Measurements from ENCODE around the gene STXBP1.

The STXBP1 gene

DNA sequence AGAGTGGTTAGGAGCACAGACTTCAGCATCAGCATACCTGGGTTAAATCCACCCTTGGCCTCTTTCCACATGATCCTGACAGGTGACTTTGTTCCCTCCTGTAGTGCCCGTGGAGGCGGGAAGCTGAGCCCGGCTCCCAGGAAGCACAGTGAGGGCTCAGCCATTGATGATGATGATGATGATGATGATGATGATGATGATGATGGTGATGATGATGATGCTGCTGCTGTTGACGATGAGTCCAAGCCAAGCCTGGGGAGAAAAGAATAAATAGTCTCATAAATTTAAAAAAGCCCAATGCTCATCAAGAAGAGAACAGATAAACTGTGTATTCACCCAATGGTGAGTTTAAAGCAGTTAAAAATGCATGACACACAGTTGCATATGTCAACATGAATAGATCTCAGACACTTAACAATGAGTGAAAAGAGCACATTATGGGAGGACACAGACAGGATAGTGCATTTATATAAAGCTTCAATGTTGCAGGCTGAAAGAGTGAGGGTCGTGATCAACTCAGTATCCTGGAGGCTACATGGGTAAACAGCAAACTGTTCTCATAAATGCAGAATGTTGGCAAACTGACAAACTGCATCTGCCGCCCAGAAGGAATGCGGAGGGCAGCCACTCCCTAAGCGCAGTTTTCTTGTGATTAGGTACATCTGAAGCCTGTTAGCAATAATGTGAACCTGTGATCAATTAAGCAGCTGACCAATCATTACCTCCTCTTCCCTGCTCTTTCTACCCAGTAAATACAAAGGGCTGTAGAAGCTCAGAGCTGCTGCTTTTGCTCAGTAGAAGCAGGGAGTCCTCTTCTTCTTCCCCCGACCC is 83.0 kb downstream of the STXBP1 start:
- no peak for DNase-seq

DNA sequence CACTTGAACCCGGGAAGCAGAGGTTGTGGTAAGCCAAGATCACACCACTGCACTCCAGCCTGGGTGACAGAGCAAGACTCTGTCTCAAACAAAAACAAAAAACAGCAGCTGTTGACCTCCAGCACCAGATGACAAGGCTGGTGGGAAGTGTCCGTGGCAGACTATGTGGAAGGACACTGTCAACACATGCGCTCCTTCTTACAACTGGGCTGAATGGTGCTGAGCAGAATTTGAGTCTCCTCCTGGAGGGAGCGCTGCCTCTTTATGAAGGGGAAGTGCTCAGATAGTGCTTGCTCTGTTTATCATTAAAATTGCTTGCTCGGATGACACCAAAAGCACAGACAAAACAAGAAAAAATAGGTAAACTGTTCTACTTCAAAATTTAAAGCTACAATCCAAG is 85.5 kb downstream of the STXBP1 start:
- no peak for DNase-seq

DNA sequence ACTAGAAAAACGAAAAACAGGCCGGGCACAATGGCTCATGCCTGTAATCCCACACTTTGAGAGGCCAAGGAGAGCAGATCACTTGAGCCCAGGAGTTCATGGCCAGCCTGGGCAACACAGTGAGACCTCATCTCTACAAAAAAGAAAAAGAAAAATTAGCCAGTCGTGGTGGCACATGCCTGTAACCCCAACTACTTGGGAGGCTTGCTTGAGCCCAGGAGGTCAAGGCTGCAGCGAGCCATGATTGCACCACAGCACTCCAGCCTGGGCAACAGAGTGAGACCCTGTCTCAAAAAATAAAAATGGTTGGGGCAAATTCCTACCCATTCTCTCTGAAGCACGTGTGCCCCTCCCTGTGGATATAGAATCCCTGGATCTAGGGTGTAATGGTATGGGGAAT is 86.3 kb downstream of the STXBP1 start:
- DNase-seq, result no peak

DNA sequence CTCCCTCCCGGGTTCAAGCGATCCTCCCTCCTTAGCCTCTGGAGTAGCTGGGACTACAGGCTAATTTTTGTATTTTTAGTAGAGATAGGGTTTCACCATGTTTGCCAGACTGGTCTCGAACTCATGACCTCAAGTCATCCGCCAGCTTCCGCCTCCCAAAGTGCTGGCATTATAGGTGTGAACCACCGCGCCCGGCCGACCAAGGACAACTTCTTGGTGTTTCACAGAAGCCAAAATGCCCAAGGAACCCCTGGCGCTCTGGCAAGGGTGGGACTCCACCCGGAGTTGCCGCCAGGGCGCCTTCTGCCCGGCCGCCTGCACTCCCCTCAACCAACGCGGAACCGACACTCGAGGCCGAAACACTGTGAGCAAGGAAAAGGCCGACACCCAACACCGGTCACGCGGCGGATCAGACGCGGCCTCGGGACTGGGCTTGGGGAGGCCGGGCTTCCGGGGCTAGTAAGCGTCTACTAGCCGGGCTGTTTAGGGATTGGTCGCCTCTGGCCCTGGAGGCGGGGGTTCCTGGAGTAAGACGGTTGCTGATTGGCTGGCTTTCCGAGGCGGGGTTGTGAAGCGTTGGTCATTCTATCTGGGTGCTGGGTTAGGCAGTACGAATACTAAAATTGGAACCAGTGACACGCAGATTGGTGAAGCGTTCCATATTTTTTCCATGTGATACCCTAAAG is 87.1 kb downstream of the STXBP1 start:
- DNase-seq, result peak; percentile 93

DNA sequence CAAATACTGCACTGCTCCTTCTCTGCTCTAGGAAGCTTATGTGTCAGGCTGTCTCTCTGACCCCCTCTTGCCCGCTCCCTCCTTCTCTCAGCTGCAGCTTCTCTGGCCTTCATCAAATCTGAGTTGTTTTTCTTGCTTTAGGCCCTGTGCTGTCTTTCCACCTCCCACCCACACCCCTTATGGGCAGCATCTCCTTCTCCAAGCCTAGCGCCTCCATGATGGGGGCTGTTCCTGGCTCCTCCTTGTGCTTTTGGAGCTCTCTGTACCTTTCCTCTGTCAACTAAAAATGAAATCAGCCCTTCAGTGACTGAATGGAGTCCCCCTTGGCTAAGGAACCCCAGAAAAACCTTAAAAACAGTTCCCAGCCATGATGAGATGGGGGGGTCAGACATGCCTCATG is 88.1 kb downstream of the STXBP1 start:
- no peak for DNase-seq

DNA sequence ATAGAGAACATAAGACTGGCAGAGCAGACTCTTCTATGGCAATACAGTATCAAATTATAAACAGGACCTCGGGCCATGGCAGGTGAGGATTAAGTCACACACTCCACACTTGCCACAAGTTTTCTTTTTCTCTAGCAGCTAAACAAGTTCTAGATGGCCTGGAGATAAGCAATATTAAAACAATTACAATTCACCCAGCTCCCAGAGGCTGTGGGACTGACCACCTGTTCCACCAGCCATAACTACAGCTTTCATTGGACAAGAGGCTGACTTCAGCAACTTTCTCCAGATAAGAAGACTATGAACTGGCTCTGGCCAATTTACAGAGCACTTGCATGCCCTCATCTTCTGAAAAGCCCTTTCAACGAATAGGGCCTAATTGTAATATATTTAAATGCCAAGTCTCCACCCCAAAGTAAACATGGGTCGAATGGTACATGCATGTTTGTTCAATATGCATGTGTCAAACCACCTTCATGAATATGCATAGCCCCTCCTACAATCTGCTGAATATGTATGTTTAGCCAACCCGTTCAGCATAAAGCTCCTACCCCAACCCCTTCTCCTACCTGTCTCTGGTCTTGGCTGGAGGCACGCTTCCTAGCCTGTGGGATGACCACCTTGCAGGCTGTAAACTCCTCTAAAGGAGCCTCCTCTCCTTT is 88.6 kb downstream of the STXBP1 start:
- DNase-seq, result no peak

DNA sequence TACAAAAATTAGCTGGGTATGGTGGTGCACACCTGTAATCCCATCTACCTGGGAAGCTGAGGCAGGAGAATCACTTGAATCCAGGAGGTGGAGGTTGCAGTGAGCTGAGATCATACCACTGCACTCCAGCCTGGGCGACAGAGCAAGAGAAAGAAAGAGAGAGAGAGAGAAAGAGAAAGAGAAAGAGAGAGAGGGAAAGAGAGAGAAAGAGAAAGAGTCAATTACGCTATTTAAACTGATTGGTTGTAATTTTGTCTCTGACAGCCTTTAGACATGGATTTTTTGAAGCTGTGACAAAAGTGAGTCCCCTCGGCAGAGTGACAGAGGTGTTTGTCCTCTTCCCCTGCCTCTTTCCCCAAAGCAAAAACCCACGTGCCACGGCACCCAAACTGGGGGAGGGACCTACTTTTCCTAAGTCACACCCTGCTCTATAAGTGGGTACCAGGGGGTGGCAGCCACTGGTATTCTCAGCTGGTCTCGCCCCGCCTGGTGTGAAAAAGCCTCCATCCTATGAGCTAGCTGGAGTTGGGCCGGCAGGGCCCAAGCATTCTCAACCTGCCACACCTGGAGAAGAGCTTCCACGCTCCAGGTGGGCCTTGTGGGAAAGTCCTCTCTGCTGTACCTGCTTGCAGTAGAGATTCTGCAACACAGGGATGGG is 91.3 kb downstream of the STXBP1 start:
- no peak for DNase-seq

DNA sequence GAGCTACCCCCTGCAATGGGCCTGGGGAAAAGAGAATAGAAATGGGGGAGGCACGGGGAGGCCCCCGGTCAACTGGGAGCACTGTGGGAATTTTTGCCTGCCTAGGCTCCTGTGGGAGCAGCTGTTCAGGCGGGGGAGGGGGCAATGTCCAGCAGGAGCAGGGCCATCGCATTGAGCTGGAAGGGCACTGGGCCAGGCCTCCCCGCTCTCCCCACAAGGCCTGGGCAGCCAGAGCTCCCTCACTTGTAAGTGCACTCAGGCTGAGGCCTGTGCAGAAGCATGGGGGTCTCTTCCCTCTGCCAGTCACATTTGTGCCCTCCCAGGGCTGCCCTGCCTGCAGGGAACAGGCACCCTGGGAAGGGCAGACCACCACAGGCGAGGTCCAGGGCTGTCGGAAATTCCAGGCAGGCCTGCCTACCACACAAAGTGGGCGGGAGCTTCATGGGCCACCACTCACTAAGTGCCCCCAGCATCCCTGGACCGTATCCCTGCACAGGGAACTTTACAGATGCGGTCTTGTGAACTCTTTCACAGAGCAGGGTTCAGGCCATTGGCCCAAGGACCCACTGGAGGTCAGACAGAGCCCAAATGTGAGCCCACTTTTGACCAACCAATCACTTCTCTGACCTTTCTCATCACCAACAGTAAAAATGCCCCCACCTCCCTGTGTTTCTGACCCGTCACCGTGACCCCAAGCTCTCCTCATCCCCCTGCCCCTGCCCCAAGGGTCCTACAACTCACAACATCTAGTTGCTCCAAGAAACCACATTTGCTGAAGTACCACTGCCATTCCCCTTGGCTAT is 93.7 kb downstream of the STXBP1 start:
- no peak for DNase-seq

DNA sequence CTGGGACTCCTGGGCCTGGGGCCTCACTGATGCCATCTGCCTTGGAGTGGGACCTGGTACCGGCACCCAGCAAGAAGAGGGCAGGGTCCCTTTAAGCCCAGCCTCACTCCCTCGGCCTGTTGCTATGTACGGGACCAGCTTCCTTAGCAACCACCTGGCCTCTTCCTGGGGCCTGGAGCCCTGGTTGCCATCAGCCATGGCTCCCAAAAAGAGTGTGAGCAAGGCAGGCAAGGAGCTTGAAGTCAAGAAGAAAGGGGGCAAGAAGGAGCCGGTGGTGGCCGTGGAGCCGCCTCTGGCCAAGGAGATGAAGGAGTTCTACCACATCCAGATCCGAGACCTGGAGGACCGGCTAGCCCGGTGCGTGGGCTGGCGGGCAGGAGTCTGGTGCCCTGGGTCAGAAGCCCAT is 94.8 kb downstream of the STXBP1 start, which contains the start of gene CFAP157:
Gene CFAP157 (plus strand): TSS at position 153 of the 406 bp plus-strand sequence. CDS start 44 bp downstream, at position 197.
- no peak for DNase-seq

DNA sequence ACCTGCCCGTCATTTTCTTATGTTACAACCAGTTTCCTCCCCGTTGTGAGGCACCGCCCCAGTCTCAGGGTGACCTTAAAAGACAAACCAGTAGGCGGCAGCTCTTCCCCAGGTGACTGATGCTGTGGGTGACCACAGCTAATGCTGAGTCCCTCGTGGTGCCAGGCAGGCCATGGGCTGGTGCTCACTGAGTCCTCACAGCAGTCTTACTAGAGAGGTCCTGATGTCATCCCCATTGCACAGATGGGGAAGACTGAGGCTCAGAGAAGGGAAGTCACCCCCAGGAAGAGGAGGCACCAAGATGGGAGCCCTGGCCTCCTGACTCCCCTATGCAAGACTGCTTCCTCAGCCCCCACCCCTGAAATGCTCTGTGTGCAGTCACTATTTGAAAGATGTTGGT is 95.7 kb downstream of the STXBP1 start:
- DNase-seq, result no peak

DNA sequence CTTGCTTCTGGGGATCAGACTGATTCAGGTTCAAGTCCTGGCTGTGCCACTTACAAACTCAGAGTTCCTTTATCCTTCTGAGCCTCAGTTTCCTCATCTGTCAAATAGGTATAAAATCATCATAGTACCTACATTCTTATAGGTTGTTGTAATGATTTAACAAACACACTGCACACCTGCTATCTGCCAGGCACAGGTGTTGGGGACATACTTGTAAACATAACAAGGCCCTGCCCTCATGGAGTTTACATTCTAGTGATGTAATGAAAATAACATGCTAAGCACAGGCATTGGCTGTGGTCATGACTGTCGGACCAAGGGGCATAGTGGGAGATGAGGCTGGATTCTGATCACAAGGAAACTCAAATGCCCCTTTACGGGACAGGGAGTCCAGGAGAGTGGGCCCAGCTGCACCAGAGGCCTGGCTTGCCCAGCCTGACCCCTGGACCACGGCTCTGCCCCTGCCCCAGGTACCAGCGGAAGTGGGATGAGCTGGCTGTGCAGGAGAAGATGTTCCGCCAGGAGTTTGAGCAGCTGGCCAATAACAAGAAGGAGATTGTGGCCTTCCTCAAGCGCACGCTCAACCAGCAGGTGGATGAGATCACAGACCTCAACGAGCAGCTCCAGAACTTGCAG is 97.0 kb downstream of the STXBP1 start:
- DNase-seq, result no peak

DNA sequence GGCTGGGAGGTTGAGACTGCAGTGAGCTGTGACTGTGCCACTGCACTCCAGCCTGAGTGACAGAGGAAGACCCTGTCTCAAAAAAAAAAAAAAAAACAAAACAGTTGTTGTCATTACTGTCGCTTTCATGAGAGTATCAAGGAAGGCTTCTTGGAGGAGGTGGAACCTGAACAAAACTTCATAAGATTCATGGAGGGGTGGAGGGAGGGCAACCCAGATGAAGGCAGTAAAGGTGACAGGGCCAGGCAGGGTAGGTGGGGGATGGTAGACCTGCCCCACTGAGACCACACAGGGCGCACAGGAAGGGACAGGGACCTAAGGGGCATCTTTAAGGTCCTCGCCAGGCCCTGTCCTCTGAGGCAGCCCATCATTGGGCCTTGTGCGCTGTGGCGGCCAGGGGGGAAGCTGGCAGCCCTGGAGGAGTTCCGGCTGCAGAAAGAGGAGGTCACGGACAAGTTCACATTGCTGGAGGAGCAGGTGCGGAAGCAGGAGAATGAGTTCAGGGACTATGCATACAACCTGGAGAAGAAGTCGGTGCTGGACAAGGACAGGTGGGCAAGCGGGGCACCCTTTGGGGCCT is 98.2 kb downstream of the STXBP1 start:
- no peak for DNase-seq

DNA sequence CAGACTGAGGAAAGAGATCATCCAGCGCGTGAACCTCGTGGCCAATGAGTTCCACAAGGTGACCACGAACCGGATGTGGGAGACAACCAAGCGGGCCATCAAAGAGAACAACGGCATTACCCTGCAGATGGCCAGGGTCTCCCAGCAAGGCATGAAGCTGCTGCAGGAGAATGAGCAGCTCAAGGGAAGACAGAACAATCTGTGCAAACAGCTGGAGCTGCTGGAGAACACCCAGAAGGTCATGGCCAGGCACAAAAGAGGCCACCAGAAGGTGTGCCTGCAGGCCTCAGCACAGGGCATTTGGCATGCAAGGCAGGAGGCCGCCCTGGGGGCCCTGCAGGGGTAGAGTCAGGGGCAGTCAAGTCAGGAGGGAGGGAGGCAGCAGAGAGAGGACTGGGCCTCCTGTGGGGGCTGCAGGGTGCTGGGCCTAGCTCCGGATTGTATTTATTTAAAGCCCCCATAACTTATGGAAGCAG is 99.2 kb downstream of the STXBP1 start:
- no peak for DNase-seq

DNA sequence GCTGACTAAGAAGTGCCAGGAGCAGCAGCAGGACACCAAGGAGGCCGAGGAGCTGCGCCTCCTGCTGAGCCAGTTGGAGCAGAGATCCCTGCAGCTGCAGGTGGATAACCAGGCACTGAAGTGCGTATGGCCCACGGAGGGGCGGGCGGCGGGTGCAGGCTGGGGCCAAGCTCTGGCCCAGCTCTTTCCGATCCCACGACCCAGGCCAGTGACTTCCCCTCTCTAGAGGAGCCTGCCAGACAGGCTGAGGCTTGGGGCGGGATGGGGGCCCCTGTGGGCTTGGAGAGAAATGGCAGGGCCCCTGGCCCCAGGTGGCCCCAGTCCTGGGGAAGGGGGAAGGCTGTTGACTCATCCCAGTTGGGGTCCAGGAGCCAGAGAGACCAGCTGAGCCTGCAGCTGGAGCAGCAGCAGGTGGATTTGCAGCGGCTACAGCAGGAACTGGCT is 99.8 kb downstream of the STXBP1 start:
- DNase-seq, result no peak

DNA sequence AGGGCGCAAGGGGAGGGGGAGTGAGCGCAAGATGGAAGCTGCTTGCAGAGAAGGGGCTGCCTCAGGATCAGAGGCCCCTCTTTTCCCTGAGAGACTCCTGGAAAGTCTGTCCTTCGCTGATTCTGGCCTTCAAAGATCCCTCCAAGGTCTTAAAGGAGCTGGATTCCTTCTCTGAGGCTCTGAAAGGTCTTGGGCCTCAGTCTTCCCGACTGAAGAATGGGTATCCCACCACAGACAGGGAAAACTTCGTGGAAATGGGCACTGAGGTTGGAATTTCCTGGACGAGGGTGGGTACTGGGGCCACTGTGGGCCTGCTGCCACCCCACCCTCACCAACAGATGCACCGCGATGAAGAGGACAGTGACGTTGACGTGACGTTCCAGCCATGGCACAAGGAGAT is 100.3 kb downstream of the STXBP1 start:
- no peak for DNase-seq

DNA sequence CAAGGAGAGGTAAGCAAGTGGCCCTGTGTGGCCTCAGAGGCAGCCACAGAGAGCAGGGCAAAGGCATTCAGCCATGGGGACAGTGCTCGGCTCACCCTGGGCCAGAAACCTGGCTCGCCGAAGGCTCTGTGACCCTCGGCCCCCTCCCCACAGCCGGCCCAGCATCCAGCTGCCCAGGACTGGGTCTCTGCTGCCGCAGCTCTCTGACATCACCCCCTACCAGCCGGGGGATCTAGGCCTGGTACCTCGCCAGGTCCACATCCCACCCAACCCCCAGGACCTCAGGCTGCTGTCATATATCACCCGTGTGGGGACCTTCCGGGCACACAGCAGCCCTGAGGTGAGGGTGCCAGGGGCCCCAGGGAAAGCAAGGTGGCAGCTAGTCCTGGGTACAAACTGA is 100.8 kb downstream of the STXBP1 start:
- no peak for DNase-seq

DNA sequence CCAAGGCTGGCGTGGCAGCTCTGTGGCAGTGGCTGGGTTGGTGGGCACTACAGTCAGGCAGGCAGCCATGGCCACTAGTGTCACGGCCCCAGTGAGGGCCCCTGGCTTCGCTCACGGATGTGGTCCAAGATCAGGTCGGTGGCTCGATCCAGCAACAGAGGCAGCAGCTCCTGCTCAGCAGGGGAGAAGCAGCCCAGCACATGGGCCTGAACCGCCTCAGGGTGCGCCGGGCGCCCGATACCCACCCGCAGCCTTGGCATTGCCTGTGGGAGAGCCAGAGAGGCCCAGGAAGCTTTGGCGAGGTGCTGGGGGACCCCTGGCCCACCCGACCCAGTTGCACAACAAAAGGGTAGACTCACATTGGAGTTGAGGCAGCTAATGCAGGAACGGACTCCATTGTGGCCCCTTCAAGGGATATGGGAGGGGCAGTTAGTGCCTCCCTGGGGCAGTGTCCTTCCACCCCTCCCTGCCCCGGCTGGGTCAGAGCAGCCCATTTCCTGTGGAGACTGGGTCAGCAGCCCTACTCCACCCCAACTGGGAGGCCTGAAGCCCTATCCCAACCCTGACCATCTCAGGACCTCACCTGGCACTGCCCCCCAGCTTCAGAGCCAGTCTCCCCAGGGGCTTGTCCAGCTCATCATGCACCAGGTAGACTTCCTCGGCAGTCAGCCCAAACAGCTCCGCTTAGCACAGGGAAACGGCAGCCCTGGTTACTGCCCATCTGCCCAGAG is 102.1 kb downstream of the STXBP1 start:
- DNase-seq, result no peak

DNA sequence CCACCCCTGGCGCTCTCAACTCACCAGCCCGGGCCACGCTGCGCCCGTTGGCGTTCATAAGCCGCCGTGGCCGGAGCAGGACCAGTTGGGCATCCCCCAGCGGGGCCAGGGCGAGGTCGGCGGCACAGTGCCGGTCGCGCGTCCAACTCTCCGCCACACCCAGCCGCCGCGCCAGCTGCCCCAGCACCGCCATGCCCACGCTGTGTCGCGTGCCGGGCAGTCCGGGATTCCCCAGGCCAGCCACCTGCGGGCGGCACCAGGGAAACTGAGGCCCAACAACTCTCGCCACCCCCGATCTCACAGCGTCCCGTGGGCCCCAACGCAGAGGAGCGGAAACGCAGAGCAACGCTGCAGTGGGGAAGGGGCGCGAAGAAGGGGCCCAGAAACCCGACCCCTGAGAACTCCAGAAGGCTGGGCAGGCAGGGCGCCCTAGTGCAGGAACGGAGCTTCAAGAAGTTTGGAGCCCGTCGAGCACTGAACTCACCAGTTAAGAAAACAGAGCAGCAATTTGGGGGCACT is 102.9 kb downstream of the STXBP1 start:
- no peak for DNase-seq

DNA sequence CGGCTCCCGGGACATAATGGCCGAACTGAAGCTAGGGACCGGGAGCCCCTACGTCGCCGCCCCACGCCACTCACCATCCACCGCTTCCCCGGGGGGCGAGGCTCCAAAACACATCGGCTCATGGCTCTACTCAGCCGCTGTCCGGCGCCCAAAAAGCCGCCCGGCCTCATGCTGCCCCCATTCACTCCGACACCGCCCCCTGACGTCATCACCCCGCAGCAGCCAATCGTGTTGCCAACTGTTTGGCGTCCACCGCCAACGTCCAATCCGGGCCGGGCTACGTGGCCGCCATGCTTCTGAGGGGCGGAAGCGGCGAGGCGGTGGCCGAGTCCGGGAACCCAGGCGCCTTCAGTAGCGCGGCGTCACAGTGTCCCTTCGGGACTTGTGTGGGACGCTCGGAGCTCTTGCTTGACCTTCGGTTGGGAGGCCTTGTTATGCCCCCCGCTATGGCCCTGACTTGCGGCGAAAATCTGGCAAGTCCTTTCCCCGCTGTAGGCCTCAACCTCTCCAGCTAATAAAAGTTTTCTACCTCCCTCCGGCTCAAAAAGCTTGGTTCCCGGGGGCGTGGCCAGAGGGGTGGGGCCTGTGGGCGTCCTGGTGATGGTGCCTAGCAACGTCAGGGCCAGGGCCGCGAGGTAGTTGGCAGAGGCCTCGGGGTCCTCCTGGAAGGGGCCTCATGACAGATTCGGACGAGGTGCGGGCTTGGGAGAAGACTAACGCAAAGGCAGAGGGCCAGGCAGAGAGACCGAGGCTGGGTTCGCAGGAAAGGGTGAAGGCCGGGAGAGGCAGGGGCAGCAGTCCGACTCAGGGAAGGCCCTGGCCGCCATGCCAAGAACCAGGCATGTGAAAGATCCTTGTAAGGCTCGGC is 103.6 kb downstream of the STXBP1 start, which contains the start of the genes PTRH1 and TTC16:
Gene PTRH1 (minus strand): TSS at position 194 of the 868 bp plus-strand sequence. CDS start 24 bp downstream, at position 170.
Gene TTC16 (plus strand): TSS at position 610 of the 868 bp plus-strand sequence. CDS start 67 bp downstream, at position 677.
- peak; percentile 69 for DNase-seq
